ENCODE results near the gene MALT1.

- TF ChIP-seq CTCF (conservative IDR thresholded peaks at IDR 0.05; ENCODE audit: low read length), result no peak
- TF ChIP-seq EZH2phosphoT487 (IDR thresholded peaks at IDR 0.05; ENCODE audit: borderline replicate concordance, low read depth, low read length), result no peak
Observed at GRCh38 chr18:58633874-58634273, 37.4 kb upstream of the MALT1 start.

All from OCI-LY7 (cell line).